ENCODE data around the gene ANKS3. TPM values are rescaled to one million over a fixed set of nuclear protein-coding genes. Genes with fewer than 3 reads are reported as not detected.

Gene ANKS3
- total RNA-seq, 1 experiment from 2014 or later = 25.5 TPM

- POLR2A ChIA-PET = no interaction called here
Measured at GRCh38 chr16:4700997-4701743, 32.9 kb downstream of the ANKS3 start.

DNA sequence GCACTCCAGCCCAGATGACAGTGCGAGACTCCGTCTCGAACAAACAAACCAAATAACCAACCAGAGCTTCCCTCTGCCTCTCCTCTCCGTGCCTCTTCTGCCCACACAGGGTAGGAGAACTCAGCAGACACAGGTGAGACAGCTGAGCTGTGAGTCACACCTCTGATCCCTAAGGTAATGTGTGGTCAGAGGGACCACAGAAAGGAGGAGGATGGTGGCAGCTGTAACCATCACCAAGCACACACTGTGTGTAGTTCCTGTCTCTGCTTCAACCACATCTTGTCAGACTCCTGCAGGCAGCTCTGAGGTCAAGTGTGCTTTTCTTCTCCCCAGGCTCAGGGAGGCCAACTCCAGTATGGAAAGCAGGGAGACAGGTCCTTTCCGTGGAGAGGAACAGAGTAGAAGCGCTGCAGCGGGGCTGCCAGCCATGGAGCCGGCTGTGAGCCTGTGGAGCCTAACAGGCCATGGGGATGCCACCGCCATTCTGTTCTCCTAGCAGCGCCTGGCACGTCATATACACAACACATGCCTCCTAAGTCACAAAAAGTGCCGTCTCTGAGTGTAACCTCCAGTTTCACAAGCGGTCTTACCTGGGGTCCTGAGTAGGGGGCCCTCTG lies 33.6 kb downstream of the ANKS3 start:
- Histone ChIP-seq H3K9ac (ENCODE audit: low read length) (no peak overlapping the region), H3K27ac (ENCODE audit: low read depth, low read length) (no peak overlapping the region), H3K4me3 (replicated peaks in 1 of 2; ENCODE audit: low read depth in 1 of 2, low read length in 2 of 2) (no peak overlapping the region), H3K4me1 (ENCODE audit: control insufficient read depth in 1 of 2, insufficient read depth in 2 of 2, low read length in 2 of 2) (no peaks in the 10 kb centered on the region), H3K36me3 (ENCODE audit: control insufficient read depth in 1 of 2, insufficient read depth in 2 of 2, low read length in 2 of 2) (peaks cover 12 to 24% of the 10 kb centered on the region in 2 experiments; a peak in 3 of 4 replicates), H3K4me2 (ENCODE audit: low read length) (no peak overlapping the region), H3K9me2 (ENCODE audit: insufficient read depth) (no peaks in the 10 kb centered on the region), H3K9me3 (ENCODE audit: control insufficient read depth in 1 of 2, insufficient read depth in 1 of 2, low read depth in 1 of 2, low read length in 2 of 2) (no peaks in the 10 kb centered on the region), H2AFZ (ENCODE audit: low read depth, low read length, poor library complexity, severe bottlenecking) (no peak overlapping the region), H3K79me2 (ENCODE audit: insufficient read depth, low read length) (no peaks in the 10 kb centered on the region), H4K20me1 (ENCODE audit: insufficient read depth) (no peaks in the 10 kb centered on the region), H3K27me3 (ENCODE audit: insufficient read depth, low read length) (no peaks in the 10 kb centered on the region)
- ATAC-seq (no peak), DNase-seq (ENCODE audit: low read depth, low spot score) (no peak)
- no peak for TF ChIP-seq EGR1 (IDR thresholded peaks at IDR 0.05; ENCODE audit: low read depth)
- no peak for TF ChIP-seq YY1 (IDR thresholded peaks at IDR 0.05; ENCODE audit: extremely low read depth, insufficient replicate concordance, low read depth, low read length)
- no peak for TF ChIP-seq EZH2phosphoT487 (IDR thresholded peaks at IDR 0.05; ENCODE audit: borderline replicate concordance)
- TF ChIP-seq ZNF274 (IDR thresholded peaks at IDR 0.05; ENCODE audit: low read depth, low read length) = no peak
- TF ChIP-seq FOSL1 (IDR thresholded peaks at IDR 0.05; ENCODE audit: low read depth) = no peak
- TF ChIP-seq ATF3 (IDR thresholded peaks at IDR 0.05) = no peak
- TF ChIP-seq TCF7L2 (IDR thresholded peaks at IDR 0.05; ENCODE audit: borderline replicate concordance, extremely low read depth, insufficient read depth, insufficient read length) = no peak
- no peak for TF ChIP-seq CBX3 (IDR thresholded peaks at IDR 0.05; ENCODE audit: low read depth)
- no peak for TF ChIP-seq POLR2AphosphoS5 (IDR thresholded peaks at IDR 0.05; ENCODE audit: low read depth, low read length)
- TF ChIP-seq CEBPB (IDR thresholded peaks at IDR 0.05; ENCODE audit: low read depth) = no peak
- TF ChIP-seq RAD21 (IDR thresholded peaks at IDR 0.05; ENCODE audit: low read depth) = no peak
- TF ChIP-seq SIN3A (IDR thresholded peaks at IDR 0.05; ENCODE audit: low read depth) = no peak
- no peak for TF ChIP-seq ELF1 (IDR thresholded peaks at IDR 0.05; ENCODE audit: borderline replicate concordance, low read depth)
- TF ChIP-seq, protein P1, sequence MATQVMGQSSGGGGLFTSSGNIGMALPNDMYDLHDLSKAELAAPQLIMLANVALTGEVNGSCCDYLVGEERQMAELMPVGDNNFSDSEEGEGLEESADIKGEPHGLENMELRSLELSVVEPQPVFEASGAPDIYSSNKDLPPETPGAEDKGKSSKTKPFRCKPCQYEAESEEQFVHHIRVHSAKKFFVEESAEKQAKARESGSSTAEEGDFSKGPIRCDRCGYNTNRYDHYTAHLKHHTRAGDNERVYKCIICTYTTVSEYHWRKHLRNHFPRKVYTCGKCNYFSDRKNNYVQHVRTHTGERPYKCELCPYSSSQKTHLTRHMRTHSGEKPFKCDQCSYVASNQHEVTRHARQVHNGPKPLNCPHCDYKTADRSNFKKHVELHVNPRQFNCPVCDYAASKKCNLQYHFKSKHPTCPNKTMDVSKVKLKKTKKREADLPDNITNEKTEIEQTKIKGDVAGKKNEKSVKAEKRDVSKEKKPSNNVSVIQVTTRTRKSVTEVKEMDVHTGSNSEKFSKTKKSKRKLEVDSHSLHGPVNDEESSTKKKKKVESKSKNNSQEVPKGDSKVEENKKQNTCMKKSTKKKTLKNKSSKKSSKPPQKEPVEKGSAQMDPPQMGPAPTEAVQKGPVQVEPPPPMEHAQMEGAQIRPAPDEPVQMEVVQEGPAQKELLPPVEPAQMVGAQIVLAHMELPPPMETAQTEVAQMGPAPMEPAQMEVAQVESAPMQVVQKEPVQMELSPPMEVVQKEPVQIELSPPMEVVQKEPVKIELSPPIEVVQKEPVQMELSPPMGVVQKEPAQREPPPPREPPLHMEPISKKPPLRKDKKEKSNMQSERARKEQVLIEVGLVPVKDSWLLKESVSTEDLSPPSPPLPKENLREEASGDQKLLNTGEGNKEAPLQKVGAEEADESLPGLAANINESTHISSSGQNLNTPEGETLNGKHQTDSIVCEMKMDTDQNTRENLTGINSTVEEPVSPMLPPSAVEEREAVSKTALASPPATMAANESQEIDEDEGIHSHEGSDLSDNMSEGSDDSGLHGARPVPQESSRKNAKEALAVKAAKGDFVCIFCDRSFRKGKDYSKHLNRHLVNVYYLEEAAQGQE (IDR thresholded peaks at IDR 0.05; ENCODE audit: low read depth) = no peak
- no peak for TF ChIP-seq ZFX (IDR thresholded peaks at IDR 0.05)
- TF ChIP-seq, protein P2, sequence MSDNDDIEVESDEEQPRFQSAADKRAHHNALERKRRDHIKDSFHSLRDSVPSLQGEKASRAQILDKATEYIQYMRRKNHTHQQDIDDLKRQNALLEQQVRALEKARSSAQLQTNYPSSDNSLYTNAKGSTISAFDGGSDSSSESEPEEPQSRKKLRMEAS (IDR thresholded peaks at IDR 0.05) = no peak
- no peak for TF ChIP-seq POLR2A (IDR thresholded peaks at IDR 0.05; ENCODE audit: borderline replicate concordance, extremely low read depth, insufficient read depth, insufficient read length)
- BruUV-seq (replicated peaks) = no TSS peak
- intact Hi-C loops (cut with micrococcal nuclease) = no loop called here
- POLR2A ChIA-PET = no interaction called here
- CTCF ChIA-PET = no interaction called here
- RAD21 ChIA-PET (ENCODE audit: low non-redundant PET in 1 of 2, low total read pairs in 2 of 2, uncharacterized antibody in 2 of 2, unreplicated experiment in 2 of 2) = no interaction called here

More at GRCh38 chr16:4700997-4701743, 32.9 kb downstream of the ANKS3 start:
- peaks cover 12 to 24% of the 10 kb centered on the region in 2 experiments; a peak in 3 of 4 replicates for H3K36me3 ChIP-seq (ENCODE audit: control insufficient read depth in 1 of 2, insufficient read depth in 2 of 2, low read length in 2 of 2)
- no peak overlapping the region for H3K9ac ChIP-seq (ENCODE audit: low read length)
- H3K4me3 ChIP-seq (replicated peaks in 1 of 2; ENCODE audit: low read depth in 1 of 2, low read length in 2 of 2) = no peak overlapping the region
- no peak overlapping the region for H3K4me2 ChIP-seq (ENCODE audit: low read length)
- no peaks in the 10 kb centered on the region for H3K27me3 ChIP-seq (ENCODE audit: insufficient read depth, low read length)
- RAD21 ChIA-PET (ENCODE audit: low non-redundant PET in 1 of 2, low total read pairs in 2 of 2, uncharacterized antibody in 2 of 2, unreplicated experiment in 2 of 2) = no interaction called here
- DNase-seq (ENCODE audit: low read depth, low spot score) = no peak
- intact Hi-C loops (cut with micrococcal nuclease) = no loop called here
- BruUV-seq (replicated peaks) = no TSS peak
- TF ChIP-seq SRF (IDR thresholded peaks at IDR 0.05; ENCODE audit: low read depth) (no peak), RAD21 (IDR thresholded peaks at IDR 0.05; ENCODE audit: low read depth) (no peak), EGR1 (IDR thresholded peaks at IDR 0.05; ENCODE audit: low read depth) (no peak)
- H2AFZ ChIP-seq (ENCODE audit: low read depth, low read length, poor library complexity, severe bottlenecking) = no peak overlapping the region
- H3K79me2 ChIP-seq (ENCODE audit: insufficient read depth, low read length) = no peaks in the 10 kb centered on the region
- H4K20me1 ChIP-seq (ENCODE audit: insufficient read depth) = no peaks in the 10 kb centered on the region
- ATAC-seq = no peak
- no peak overlapping the region for H3K27ac ChIP-seq (ENCODE audit: low read depth, low read length)
- CTCF ChIA-PET = no interaction called here
- no peaks in the 10 kb centered on the region for H3K9me3 ChIP-seq (ENCODE audit: control insufficient read depth in 1 of 2, insufficient read depth in 1 of 2, low read depth in 1 of 2, low read length in 2 of 2)
- H3K9me2 ChIP-seq (ENCODE audit: insufficient read depth) = no peaks in the 10 kb centered on the region
- no peaks in the 10 kb centered on the region for H3K4me1 ChIP-seq (ENCODE audit: control insufficient read depth in 1 of 2, insufficient read depth in 2 of 2, low read length in 2 of 2)
